Hepatocyte (in vitro differentiated cells): ENCODE measurements around the gene ADGRF1.

Experiments used
- EZH2 ChIP-seq: fragments of 200-600 bp; sonication (generic); IDR thresholded peaks from 2 replicates; pipeline ENCODE4 v1.6.1; 2016; ENCODE audit warnings: antibody characterized with exemption, mild to moderate bottlenecking, borderline replicate concordance
- TF ChIP-seq, protein P1 (sequence below): fragments of 200-600 bp; sonication (generic); IDR thresholded peaks from 2 replicates; pipeline ENCODE4 v1.5.1; 2016; ENCODE audit warnings: antibody characterized with exemption, mild to moderate bottlenecking; ENCODE audit not compliant: poor library complexity

- TF ChIP-seq EZH2 = no peak
- TF ChIP-seq, protein P1, sequence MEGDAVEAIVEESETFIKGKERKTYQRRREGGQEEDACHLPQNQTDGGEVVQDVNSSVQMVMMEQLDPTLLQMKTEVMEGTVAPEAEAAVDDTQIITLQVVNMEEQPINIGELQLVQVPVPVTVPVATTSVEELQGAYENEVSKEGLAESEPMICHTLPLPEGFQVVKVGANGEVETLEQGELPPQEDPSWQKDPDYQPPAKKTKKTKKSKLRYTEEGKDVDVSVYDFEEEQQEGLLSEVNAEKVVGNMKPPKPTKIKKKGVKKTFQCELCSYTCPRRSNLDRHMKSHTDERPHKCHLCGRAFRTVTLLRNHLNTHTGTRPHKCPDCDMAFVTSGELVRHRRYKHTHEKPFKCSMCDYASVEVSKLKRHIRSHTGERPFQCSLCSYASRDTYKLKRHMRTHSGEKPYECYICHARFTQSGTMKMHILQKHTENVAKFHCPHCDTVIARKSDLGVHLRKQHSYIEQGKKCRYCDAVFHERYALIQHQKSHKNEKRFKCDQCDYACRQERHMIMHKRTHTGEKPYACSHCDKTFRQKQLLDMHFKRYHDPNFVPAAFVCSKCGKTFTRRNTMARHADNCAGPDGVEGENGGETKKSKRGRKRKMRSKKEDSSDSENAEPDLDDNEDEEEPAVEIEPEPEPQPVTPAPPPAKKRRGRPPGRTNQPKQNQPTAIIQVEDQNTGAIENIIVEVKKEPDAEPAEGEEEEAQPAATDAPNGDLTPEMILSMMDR = no peak
These were observed 44.1 kb upstream of the ADGRF1 start for GRCh38 chr6:47086051-47086770.
